Posterior vena cava (tissue), 2 donors: Measurements from ENCODE around the gene LAYN. TPM values are rescaled to one million over a fixed set of nuclear protein-coding genes. Genes with fewer than 3 reads are reported as not detected.

Experiments
- DNase-seq: peaks from one replicate; pipeline ENCODE4 v3.0.0-alpha.2; 2020; ENCODE audit warnings: low spot score
- intact Hi-C, 2 donors: fragments of 100-400 bp; cut with DNase I; formaldehyde crosslinking; loops; one replicate each; pipeline versions ENCODE4 v1.14.1 to v1.14.2; 2022 to 2023
- total RNA-seq, 2 donors: library from RNA; stranded (reverse); fragmentation: NEBNext Ultra II Directional; extraction: Animal tissue kit (Norgen Biotek cat#: 25700); gene quantifications; one replicate each; pipeline ENCODE4 v1.2.1, GENCODE V29; 2021
- donor health status: DM: yes; HTN: yes; CAD: no.
- donor health status: DM: yes; HTN: yes; CAD: no.

The LAYN gene
- total RNA-seq, 2 donors from 2014 or later, result 8.7 to 15.0 TPM

DNA sequence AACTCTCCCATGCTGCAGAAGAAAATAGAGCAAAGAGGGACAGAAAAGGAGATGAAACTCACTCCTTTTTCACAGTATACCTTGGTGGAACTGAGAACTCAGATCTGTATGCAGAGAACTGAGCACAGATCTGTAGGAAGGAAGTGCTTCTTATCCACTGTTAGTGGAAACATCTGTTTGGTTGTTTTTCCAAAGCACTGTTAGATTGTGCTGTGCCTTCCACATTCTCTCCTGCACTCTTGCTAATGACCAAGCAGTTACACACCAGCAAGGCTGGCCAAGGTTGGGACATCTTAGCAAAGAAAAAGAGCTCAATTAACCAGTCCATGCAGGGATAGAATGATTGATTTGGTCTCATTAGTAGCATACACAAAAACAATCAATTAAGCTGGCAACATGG, 41.6 kb downstream of the LAYN start:
- no peak for DNase-seq
- intact Hi-C loops, result no loop called here

DNA sequence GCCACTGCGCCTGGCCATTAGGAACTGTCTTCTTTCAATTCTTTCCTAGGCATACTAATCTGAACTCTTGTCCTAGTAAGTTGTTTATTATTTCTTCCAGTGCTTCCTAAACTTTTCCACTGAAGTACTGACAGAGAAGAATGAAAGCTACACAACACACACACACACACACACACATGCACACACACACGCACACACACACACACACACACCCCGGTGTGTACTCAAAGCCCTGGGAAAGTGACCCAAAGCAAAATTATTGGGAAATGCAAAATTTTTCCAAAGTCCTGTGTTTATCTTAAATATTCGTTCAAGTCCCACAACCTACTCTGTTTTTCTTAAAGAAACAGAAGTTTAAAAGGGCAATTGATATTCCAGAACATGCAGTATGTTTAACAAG, 42.4 kb downstream of the LAYN start:
- intact Hi-C loops, result no loop called here
- no peak for DNase-seq

DNA sequence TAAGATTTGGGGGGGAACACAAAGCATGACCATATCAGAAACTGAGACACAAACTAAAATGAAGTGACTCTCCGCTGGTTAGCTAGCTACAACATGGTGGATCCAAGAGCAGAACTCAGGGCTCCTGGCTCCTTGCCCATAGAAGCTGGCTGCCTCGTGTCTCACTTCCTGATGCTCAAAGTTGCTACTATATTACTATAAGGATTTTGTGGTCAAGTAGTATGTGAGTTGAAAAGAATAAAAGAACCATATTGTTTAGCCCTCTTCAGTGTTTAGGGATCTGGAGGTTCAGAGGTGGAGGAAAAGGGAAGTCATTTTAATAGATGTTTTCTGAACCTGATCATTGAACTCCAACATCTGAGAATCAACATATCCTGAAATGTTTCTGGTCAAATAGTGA, 44.9 kb downstream of the LAYN start:
- no peak for DNase-seq
- intact Hi-C loops, result loop anchor here in 1 of 2 donors (5.0 kb wide), 1 partner anchor 1073 kb away; no protein-coding TSS in a partner anchor

DNA sequence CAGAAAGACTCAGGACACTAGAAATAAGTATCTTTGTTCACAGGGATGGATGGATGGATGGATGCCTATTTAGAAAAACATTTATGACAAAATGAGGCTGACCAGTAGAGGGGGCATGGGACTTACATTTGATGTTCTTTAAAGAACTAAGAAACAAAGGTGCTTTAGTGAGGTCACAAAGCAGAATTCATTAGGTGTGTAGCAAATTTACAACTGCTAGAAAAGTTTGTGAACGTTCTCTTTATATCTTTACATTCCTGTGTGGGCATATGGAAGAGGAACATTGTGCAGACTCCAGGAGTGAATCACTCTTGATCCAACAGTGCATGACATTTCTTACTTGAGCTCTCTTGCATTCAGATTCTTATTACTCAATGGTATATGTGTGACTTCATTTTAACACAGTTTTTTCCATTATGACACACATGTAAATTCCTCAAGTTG, 45.9 kb downstream of the LAYN start:
- intact Hi-C loops, result loop anchor here in 1 of 2 donors (5.0 kb wide), 1 partner anchor 1074 kb away; no protein-coding TSS in a partner anchor
- no peak for DNase-seq

DNA sequence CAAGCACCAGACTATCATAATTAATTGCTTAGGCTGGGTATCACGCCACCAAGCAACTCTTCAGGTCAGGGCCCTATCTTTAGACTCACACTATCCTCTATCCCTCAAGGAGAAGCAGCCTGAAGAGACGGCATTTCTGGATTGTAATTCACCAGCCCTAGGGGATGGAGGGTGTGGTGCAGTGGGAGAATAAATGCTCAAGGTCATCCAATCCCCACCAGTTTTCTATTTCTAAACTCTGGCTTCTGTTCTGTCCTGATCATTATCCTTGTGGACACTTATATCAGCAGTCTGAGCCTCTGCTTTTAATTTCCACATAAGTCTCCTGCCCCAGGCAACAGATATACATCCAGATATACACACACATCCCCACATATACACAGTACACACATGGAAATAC, 48.6 kb downstream of the LAYN start:
- intact Hi-C loops, result loop anchor here in 1 of 2 donors (5.0 kb wide), 1 partner anchor 1077 kb away; no protein-coding TSS in a partner anchor
- DNase-seq, result no peak

DNA sequence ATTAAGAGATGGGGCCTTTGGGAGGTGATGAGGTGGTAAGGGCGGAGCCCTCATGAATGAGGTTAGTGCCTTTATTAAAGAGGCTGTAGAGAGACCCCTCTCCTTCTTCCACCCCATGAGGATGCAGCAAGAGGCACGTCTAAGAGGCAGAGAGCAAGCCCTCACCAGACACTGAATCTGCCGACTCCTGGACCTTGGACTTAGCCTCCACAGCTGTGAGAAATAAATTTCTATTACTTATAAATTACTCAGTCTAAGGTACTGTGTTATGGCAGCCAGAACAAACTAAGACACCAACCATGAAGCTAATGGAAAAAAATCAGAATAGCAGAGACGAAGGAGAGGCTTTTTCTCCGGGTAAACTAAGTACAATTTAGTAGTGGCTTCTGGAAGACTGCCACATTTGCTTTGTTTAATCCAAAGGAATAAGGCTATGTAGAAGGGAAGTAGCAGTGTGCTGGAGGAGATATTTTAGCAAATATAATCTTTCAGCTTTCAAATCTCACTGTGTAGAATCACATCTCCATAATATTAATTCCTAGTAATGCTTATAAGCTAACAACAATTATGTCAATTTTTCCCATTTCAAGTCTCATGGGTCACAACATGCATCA, 49.5 kb downstream of the LAYN start:
- no peak for DNase-seq
- intact Hi-C loops, result loop anchor here in 1 of 2 donors (5.0 kb wide), 1 partner anchor 1078 kb away; no protein-coding TSS in a partner anchor

DNA sequence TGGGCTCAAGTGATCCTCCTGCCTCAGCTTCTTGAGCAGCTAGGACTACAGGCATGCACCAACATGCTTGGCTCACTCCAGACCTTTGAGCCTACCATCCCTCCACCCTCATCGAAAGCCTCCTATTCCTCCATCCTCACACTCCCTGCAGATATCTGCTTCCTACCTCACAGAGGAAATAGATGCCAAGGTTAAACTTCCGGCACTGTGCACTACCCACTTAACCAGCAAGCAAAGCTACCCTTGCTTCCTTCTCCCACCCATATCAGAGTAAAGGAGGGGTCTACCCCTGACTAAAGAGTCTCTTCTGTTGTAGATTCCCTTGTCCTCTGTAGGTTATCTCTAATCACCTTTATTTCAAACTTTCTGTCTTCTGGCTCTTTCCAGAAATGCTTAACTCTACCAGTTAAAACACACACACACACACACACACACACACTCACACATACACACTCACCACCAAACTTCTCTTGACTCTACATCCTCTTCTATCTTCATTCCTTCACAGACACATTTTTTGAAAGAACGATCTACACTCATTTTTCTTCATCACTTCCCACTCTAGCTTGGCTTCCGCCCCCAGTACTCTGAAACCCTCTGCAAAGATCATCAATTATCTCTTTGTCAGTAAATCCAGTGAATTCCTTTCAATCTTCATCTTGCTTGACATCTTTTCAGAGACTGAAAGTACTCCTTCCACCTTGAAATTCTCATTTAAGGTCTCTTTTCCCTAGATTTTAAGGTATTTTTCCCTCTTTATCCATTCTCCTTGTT, 50.9 kb downstream of the LAYN start:
- intact Hi-C loops, result no loop called here
- no peak for DNase-seq

DNA sequence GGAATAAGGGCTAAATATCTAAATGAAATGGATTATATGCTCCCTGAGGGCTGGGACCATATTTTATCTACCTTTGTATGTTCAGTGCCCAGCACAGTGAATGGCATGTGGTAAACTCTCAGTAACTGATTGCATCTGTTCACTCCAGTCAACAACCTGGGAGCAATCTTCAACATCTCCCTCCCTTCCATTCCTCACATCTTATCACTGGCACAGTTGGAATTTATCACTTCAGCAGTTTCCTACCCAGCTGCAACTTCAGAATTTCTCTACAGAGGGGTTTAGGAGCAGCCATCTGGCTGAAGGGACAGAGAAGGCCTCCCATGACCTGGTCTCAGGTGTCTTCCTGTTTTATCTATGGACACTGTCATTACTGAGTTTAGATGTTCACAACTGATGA, 52.0 kb downstream of the LAYN start:
- intact Hi-C loops, result no loop called here

DNA sequence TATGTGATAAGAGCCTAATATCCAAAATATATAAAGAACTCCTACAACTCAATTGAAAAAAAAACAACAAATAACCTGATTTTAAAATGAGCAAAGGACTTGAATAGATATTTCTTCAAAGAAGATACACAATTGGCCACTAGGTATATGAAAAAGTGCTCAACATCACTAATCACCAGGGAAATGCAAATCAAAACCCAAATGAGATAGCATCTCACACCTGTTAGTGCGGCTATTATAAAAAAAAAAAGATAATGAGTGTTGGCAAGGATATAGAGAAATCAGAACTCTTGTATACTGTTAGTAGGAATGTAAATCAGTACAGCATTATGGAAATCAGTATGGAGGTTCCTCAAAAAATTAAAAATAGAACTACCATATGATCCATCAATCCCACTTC, 55.8 kb downstream of the LAYN start:
- DNase-seq, result no peak
- intact Hi-C loops, result no loop called here

More for the DNA sequence above, 52.0 kb downstream of the LAYN start:
- no peak for DNase-seq

DNA sequence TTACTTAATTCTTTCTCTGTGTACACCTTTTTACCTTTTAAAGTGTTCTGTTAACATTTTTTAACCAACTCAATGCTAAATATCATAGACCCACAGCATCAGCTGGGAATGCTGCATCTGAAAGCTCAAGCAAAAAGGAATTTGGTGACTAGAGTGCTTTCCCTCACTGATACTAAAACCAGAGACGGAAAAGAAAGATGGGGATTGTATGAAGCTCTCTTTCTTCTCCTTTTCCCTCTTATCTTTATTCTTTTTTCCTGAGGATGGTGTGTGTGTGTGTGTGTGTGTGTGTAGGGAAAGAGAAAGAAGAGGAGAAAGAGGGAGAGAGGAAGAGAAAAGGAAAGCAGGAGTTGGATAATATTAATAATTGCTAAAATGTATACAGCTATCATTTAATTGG, 57.6 kb downstream of the LAYN start:
- intact Hi-C loops, result no loop called here
- DNase-seq, result no peak

DNA sequence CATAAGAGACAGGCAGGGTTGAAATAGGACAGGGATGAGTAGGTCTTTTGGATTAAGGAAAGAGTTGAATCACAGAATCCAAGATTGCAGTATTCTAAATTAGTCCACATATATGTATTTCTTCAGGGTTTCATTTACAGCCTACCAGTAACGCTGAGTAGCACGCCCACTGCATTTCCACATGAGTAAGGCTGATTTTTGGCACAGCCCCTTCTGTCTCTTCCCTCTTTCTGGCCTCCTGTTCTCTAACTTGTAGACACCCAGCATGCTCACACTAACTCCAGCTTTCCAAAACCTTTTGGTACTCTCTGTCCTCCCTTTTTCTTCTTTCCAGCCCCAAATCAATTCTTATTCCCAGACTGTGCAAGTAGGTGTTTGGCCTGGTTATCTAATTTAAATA, 58.0 kb downstream of the LAYN start:
- intact Hi-C loops, result no loop called here
- DNase-seq, result no peak

DNA sequence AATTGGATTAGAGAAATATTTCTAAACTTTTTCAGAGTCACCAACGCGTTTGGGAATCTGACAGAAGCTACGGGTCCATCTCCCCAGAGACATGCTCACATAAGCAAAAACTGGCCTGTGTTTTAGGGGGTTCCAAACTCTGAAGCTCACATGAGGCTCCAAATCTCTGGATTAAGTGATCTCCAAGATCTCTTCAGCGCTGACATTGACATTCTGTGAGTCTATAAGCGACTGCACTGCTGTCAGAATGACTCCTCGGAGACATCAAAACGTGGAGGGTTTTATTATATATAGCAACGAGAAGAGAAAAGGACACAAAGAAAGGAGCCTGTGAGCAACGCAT, 61.1 kb downstream of the LAYN start:
- intact Hi-C loops, result loop anchor here (5.0 kb wide), 1 partner anchor 176 kb away; no protein-coding TSS in a partner anchor
- DNase-seq, result no peak

DNA sequence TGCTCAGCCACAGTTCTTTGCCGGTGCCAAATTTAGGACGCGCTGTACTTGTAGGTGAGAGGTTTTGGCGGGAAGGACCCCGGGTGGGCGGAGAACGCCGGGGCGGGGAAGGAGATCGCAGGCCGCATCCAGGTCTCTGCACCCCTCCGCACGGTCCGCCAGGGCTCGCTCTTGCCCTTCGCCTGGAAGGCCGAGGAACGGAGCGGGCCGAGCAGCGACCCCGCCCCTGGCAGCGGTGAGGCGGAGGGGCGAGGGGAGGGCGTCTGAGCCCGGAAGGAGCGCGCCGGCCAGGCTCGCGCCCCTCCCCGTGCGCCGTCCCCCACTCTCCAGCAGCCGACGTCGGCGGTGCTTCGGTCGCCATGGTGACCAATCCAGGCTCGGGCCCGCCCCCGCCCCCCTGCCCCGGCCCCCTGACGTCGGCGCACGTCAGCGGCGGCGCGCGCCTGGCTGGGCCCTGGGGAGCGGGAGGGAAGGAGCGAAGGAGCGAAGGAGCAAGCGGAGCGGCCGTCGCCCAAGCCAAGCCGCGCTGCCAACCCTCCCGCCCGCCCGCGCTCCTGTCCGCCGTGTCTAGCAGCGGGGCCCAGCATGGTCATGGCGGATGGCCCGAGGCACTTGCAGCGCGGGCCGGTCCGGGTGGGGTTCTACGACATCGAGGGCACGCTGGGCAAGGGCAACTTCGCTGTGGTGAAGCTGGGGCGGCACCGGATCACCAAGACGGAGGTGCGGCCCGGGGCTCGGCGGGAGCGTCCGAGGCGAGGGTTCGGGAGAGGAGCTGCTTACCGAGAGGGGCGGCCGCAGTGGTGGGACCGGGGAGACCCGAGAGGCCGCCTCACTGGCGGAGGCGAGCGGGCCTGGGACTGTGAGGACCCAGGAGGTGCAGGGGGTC, 61.7 kb downstream of the LAYN start, which contains the start of gene SIK2:
Gene SIK2, plus strand, starts transcription at position 471 of the 886 bp plus-strand sequence. Its CDS starts 115 bp downstream, at position 586.
- intact Hi-C loops, result loop anchor here (5.0 kb wide), 1 partner anchor 175 kb away; no protein-coding TSS in a partner anchor
- peak; percentile 98 for DNase-seq

DNA sequence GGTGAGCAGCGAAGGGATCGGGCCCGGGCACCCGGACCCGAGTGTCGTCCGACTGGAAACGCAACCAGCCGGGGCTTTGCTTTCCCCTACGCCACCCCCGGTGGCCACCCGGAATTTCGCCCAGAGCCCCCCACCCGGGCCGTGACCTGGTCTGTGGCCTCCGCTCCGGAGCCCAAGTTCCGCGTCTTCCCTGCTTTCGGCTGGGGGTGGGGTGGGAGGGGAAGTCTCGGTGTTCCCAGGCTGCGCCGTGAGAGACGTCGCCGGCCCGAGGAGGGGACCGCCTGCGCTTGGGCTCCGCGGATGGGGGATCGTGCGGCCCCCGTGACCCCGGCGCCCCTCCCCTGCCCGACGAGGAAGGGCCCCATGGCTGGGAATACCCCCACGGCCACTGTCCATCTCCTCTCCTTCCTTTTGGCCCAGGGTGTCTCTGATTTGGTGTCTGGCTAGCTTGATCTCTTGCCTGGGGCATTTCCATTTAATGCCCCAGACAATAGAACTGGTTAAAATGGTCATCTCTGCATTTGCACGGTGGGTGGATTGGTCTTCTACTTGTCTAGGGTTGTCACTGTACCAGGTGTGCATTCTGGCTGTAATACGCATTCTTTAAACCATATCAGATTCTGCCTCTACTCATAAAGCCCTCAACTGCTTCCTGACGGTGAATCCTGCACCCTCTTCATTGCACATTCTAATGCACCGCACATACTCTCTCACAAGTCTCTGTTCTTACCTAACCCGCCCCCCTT, 62.5 kb downstream of the LAYN start:
- peak; percentile 83 for DNase-seq

DNA sequence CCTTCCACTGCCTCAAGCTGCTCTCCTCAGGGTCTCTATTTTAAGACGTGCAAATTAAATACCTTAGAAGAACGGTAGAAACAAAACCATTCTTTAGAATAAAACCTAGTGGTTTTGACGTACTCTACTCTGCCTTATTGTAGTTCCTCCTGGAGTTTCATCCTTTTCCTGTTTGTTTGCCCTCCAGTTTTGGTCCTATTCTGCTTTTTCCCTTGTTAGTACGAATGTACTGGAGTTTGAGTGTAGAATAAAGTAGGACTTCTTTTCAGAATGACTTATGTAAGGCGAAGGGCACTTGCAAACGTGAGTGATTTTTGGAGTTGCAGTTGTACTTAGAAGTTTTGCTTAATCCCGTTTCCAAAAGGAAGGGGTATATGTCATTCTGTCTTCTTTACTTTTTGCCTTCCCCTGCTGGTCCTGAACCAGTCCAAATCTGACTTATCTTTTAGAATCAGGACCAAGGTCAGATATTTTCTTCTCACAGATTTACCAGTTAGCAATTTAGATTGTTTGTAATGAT, 63.2 kb downstream of the LAYN start:
- DNase-seq, result no peak
- intact Hi-C loops, result loop anchor here (5.0 kb wide), 1 partner anchor 174 kb away; no protein-coding TSS in a partner anchor

More for the DNA sequence above, 62.5 kb downstream of the LAYN start:
- intact Hi-C loops, result loop anchor here (5.0 kb wide), 1 partner anchor 174 kb away; no protein-coding TSS in a partner anchor

DNA sequence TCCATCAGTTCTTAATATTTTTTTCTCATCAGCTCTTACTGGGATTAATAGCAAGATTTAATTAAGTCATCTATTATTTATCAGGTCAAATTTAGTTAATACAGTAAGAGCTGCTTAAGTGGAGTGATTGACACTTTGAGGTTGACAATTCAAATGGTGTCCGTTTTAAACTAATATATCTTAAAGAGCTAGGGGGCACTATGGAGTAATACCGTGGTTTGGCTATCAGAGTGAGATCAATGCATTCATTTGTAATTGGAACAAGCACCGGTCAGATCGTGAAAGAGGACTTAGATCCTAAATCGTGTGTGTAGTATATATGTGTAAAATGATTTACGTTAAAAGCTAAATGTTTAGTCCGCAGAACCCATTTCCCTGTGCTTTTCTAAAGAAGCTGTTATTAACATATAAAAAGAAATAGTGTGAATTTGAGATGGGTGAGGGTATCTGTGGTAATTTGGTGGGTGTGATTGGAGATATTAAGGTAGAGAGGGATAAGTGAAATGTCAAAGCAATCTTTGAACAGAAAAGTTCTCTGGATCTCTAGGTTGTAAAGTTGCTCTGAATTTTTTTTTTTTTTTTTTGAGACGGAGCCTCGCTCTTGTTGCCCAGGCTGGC, 64.0 kb downstream of the LAYN start:
- intact Hi-C loops, result loop anchor here (5.0 kb wide), 1 partner anchor 173 kb away; no protein-coding TSS in a partner anchor
- DNase-seq, result no peak

DNA sequence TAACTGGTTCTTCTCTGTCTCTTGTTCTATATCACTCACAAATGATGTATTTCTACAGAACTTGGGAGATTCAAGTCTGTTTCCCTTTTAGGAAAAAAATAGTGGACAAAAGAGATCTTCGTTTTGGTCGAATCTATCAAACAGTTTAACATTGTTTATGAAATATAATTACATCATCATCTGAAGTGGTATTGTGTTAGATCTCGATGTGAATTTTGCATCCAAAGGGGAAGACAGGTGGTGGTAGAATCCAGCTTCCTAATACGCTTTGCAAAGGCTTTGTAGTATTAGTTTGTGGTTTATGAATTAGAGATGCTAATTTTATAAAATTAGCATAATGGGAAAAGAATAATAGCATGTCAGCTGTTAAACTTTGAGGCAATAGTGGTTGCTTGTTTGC, 65.2 kb downstream of the LAYN start:
- no peak for DNase-seq
- intact Hi-C loops, result no loop called here

DNA sequence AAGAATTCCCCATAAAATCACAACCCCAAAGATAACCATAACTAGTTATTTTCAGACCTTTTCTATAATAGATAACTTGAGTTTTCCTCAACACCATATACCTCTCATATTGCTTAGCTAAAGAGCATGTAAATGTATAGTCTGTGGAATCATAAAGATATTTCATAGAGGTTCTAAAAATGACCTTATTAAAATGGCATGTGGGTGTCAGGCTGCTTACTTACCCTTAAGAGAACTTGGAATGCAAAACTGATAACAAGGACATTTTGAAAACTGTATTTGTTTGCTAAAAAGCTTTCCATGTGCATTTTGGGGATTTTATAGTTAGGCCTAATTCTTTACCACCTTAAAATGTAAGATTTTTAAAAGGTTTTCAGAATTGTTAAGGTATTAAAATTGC, 66.5 kb downstream of the LAYN start:
- intact Hi-C loops, result no loop called here

More for the DNA sequence above, 66.5 kb downstream of the LAYN start:
- no peak for DNase-seq
